WTC11 (cell line): ENCODE measurements around the gene ATF5. TPM values are rescaled to one million over a fixed set of nuclear protein-coding genes. Genes with fewer than 3 reads are reported as not detected.

Experiments
- ATAC-seq: fragments of 200-7000 bp; cut with Tn5 transposase; 2 replicates; pipeline ENCODE4 v1.10.0; 2021; ENCODE audit warnings: mild to moderate bottlenecking, moderate library complexity
- CTCF ChIA-PET: fragments of 300-600 bp; sonication (Branson Sonifier 250); formaldehyde crosslinking; loops from one replicate; lab custom pipeline; 2021; ENCODE audit warnings: antibody characterized with exemption; lab: Charles Lee
- POLR2A ChIA-PET: fragments of 350-600 bp; sonication (Branson Sonifier 250); formaldehyde crosslinking; loops from one replicate; lab custom pipeline; 2021; ENCODE audit warnings: antibody characterized with exemption; lab: Charles Lee
- DNase-seq: peaks from one replicate; pipeline ENCODE4 v3.0.0; 2021; ENCODE audit warnings: low spot score
- H3K27ac Mint-ChIP-seq: 2 replicates; pipeline ENCODE4 v1.8.0; 2021; ENCODE audit warnings: mixed read lengths
- H3K27me3 Mint-ChIP-seq: 2 replicates; pipeline ENCODE4 v1.8.0; 2021; ENCODE audit warnings: low read depth, mild to moderate bottlenecking, moderate library complexity, mixed read lengths
- H3K36me3 Mint-ChIP-seq: 2 replicates; pipeline ENCODE4 v1.8.0; 2021; ENCODE audit warnings: mixed read lengths
- H3K4me1 Mint-ChIP-seq: 2 replicates; pipeline ENCODE4 v1.8.0; 2022; ENCODE audit warnings: mixed read lengths
- H3K4me3 Mint-ChIP-seq: 2 replicates; pipeline ENCODE4 v1.8.0; 2021; ENCODE audit warnings: mild to moderate bottlenecking, moderate library complexity, mixed read lengths
- H3K9me3 Mint-ChIP-seq: 2 replicates; pipeline ENCODE4 v1.8.0; 2021; ENCODE audit warnings: mixed read lengths
- CTCF ChIP-seq: fragments of 200-600 bp; IDR thresholded peaks from 2 replicates; pipeline ENCODE4 v1.8.0; 2022; ENCODE audit warnings: antibody characterized with exemption
- ESRRA ChIP-seq: sonication (generic); formaldehyde crosslinking; IDR thresholded peaks from 2 replicates; pipeline ENCODE4 v1.8.1; 2022; ENCODE audit warnings: mild to moderate bottlenecking, missing genetic modification reagents, borderline replicate concordance
- FOXJ3 ChIP-seq: sonication (generic); formaldehyde crosslinking; IDR thresholded peaks from 2 replicates; pipeline ENCODE4 v1.9.0; 2021; ENCODE audit warnings: missing genetic modification reagents, mild to moderate bottlenecking, borderline replicate concordance
- GRHL2 ChIP-seq: fragments of 250-450 bp; sonication (Bioruptor Pico); IDR thresholded peaks from 2 replicates; pipeline ENCODE4 v1.8.0; 2022; ENCODE audit warnings: mild to moderate bottlenecking, moderate library complexity; ENCODE audit not compliant: insufficient replicate concordance, severe bottlenecking
- GTF2I ChIP-seq: fragments of 250-450 bp; sonication (Bioruptor Pico); conservative IDR thresholded peaks from 2 replicates; pipeline ENCODE4 v1.4.0; 2021; ENCODE audit warnings: mild to moderate bottlenecking
- MYBL2 ChIP-seq: sonication (generic); formaldehyde crosslinking; IDR thresholded peaks from 2 replicates; pipeline ENCODE4 v1.8.1; 2023; ENCODE audit warnings: mild to moderate bottlenecking, moderate library complexity, missing genetic modification reagents
- RELA ChIP-seq: sonication (generic); formaldehyde crosslinking; IDR thresholded peaks from 2 replicates; pipeline ENCODE4 v1.8.1; 2022; ENCODE audit warnings: missing genetic modification reagents, mild to moderate bottlenecking, borderline replicate concordance
- SMAD4 ChIP-seq: sonication (generic); formaldehyde crosslinking; IDR thresholded peaks from 2 replicates; pipeline ENCODE4 v1.8.0; 2022; ENCODE audit warnings: mild to moderate bottlenecking, missing genetic modification reagents
- TP53 ChIP-seq: sonication (generic); formaldehyde crosslinking; IDR thresholded peaks from 2 replicates; pipeline ENCODE4 v1.8.1; 2023; ENCODE audit warnings: mild to moderate bottlenecking, missing genetic modification reagents
- ZNF121 ChIP-seq: sonication (generic); formaldehyde crosslinking; IDR thresholded peaks from 2 replicates; pipeline ENCODE4 v1.8.0; 2023; ENCODE audit warnings: missing genetic modification reagents
- ZNF317 ChIP-seq: sonication (generic); formaldehyde crosslinking; IDR thresholded peaks from 2 replicates; pipeline ENCODE4 v1.8.1; 2023; ENCODE audit warnings: low read depth, mild to moderate bottlenecking, moderate library complexity, missing genetic modification reagents, borderline replicate concordance
- ZNF396 ChIP-seq: fragments of 250-450 bp; sonication (Bioruptor Pico); IDR thresholded peaks from 2 replicates; pipeline ENCODE4 v1.8.0; 2021; ENCODE audit warnings: mild to moderate bottlenecking, moderate library complexity, borderline replicate concordance
- ZNF425 ChIP-seq: fragments of 250-450 bp; sonication (Bioruptor Pico); conservative IDR thresholded peaks from 2 replicates; pipeline ENCODE4 v1.9.0; 2021; ENCODE audit warnings: mild to moderate bottlenecking
- total RNA-seq: library from RNA; stranded (reverse); gene quantifications from 3 replicates; pipeline ENCODE4 v1.2.3, GENCODE V29; 2021
- TF ChIP-seq, protein P1 (sequence below): sonication (generic); formaldehyde crosslinking; IDR thresholded peaks from 2 replicates; pipeline ENCODE4 v1.8.1; 2022; ENCODE audit warnings: low read depth, mild to moderate bottlenecking, moderate library complexity, missing genetic modification reagents, borderline replicate concordance
- TF ChIP-seq, protein P2 (sequence below): sonication (generic); formaldehyde crosslinking; IDR thresholded peaks from 2 replicates; pipeline ENCODE4 v1.8.1; 2023; ENCODE audit warnings: mild to moderate bottlenecking, missing genetic modification reagents, moderate library complexity
- TF ChIP-seq, protein P3 (sequence below): fragments of 250-450 bp; sonication (Bioruptor Pico); IDR thresholded peaks from 2 replicates; pipeline ENCODE4 v1.9.0; 2021; ENCODE audit warnings: mild to moderate bottlenecking
- TF ChIP-seq, protein P4 (sequence below): fragments of 250-450 bp; sonication (Bioruptor Pico); IDR thresholded peaks from 2 replicates; pipeline ENCODE4 v1.9.0; 2021; ENCODE audit warnings: mild to moderate bottlenecking, borderline replicate concordance

Gene ATF5
- total RNA-seq, 1 experiment from 2014 or later = 10.8 TPM

DNA sequence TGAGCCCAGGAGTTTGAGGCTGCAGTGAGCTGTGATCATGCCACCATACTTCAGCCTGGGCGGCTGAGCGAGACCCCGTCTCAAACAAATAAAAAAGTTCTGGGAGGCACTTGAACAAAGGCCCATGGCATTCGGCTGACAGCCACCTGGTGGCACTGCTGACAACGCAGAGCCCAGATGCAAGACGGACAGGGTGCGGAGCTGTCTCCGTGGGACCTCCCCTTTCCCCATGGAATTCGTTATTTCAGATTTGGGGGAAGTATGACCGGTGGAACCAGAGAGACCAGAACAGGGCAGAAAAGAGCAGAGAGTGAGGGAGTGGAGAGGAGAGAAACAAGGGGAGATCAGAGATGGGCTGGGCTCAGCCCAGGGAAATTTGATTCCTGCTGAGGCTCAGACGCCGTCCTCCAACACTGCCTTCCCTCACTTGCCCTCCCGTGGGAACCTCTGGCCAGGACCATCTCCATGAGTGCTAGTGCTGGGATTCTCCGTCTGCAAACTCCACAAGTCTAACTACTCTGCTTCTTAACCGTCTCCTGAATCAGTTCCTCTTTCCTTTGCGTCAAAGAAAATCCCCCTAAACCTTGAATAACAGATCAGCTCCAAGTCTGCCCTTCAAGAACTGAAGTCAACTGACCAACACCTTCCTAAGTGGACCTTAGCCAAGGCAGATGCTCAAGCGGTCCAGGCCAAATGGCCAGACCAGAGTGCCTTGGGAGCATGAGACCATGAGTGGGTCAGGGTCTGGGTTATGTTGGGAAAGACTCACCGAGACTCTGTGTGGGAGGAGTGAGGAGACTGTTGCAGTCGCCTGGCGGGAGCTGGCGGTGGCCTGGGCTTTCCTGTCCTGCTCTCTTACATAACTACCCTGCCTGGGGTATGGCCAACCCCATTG, 11.9 kb upstream of the ATF5 start:
- DNase-seq (peak; percentile 62), ATAC-seq (peak; percentile 60)
- Mint-ChIP-seq H3K27me3 (no peaks in the 10 kb centered on the region), H3K27ac (peak overlapping the region; percentile 92), H3K36me3 (peaks cover 49% of the 10 kb centered on the region), H3K4me1 (peaks cover 25% of the 10 kb centered on the region), H3K4me3 (no peak overlapping the region), H3K9me3 (peaks cover 6% of the 10 kb centered on the region)
- CTCF ChIA-PET = interaction anchor here (0.8 to 2.2 kb wide), 6 partner anchors 12 to 47 kb away, joined by 3 to 8 read pairs (median 4); partner anchors contain the start of genes ATF5 and NUP62
- POLR2A ChIA-PET = interaction anchor here (1.0 to 2.4 kb wide), 3 partner anchors 9 to 13 kb away, joined by 3 to 7 read pairs (median 4); partner anchors contain the start of genes ATF5 and NUP62
- TF ChIP-seq ZNF121 (CRISPR knock-in tag) = peak; percentile 87
- no peak for TF ChIP-seq GRHL2 (CRISPR knock-in tag)
- TF ChIP-seq ZNF396 (CRISPR knock-in tag) = no peak
- no peak for TF ChIP-seq SMAD4
- TF ChIP-seq, protein P1, sequence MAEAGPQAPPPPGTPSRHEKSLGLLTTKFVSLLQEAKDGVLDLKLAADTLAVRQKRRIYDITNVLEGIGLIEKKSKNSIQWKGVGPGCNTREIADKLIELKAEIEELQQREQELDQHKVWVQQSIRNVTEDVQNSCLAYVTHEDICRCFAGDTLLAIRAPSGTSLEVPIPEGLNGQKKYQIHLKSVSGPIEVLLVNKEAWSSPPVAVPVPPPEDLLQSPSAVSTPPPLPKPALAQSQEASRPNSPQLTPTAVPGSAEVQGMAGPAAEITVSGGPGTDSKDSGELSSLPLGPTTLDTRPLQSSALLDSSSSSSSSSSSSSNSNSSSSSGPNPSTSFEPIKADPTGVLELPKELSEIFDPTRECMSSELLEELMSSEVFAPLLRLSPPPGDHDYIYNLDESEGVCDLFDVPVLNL (CRISPR knock-in tag) = no peak
- TF ChIP-seq, protein P2, sequence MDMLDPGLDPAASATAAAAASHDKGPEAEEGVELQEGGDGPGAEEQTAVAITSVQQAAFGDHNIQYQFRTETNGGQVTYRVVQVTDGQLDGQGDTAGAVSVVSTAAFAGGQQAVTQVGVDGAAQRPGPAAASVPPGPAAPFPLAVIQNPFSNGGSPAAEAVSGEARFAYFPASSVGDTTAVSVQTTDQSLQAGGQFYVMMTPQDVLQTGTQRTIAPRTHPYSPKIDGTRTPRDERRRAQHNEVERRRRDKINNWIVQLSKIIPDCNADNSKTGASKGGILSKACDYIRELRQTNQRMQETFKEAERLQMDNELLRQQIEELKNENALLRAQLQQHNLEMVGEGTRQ (CRISPR knock-in tag) = no peak
- no peak for TF ChIP-seq ZNF317 (CRISPR knock-in tag)
- TF ChIP-seq, protein P3, sequence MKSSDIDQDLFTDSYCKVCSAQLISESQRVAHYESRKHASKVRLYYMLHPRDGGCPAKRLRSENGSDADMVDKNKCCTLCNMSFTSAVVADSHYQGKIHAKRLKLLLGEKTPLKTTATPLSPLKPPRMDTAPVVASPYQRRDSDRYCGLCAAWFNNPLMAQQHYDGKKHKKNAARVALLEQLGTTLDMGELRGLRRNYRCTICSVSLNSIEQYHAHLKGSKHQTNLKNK = no peak
- TF ChIP-seq GTF2I (CRISPR knock-in tag) = no peak
- TF ChIP-seq FOXJ3 (CRISPR knock-in tag) = no peak
- no peak for TF ChIP-seq ZNF425 (CRISPR knock-in tag)
- no peak for TF ChIP-seq RELA
- peak; percentile 18; the same call in 1 of the 2 replicates for TF ChIP-seq CTCF
- no peak for TF ChIP-seq TP53 (CRISPR knock-in tag)
- TF ChIP-seq, protein P4, sequence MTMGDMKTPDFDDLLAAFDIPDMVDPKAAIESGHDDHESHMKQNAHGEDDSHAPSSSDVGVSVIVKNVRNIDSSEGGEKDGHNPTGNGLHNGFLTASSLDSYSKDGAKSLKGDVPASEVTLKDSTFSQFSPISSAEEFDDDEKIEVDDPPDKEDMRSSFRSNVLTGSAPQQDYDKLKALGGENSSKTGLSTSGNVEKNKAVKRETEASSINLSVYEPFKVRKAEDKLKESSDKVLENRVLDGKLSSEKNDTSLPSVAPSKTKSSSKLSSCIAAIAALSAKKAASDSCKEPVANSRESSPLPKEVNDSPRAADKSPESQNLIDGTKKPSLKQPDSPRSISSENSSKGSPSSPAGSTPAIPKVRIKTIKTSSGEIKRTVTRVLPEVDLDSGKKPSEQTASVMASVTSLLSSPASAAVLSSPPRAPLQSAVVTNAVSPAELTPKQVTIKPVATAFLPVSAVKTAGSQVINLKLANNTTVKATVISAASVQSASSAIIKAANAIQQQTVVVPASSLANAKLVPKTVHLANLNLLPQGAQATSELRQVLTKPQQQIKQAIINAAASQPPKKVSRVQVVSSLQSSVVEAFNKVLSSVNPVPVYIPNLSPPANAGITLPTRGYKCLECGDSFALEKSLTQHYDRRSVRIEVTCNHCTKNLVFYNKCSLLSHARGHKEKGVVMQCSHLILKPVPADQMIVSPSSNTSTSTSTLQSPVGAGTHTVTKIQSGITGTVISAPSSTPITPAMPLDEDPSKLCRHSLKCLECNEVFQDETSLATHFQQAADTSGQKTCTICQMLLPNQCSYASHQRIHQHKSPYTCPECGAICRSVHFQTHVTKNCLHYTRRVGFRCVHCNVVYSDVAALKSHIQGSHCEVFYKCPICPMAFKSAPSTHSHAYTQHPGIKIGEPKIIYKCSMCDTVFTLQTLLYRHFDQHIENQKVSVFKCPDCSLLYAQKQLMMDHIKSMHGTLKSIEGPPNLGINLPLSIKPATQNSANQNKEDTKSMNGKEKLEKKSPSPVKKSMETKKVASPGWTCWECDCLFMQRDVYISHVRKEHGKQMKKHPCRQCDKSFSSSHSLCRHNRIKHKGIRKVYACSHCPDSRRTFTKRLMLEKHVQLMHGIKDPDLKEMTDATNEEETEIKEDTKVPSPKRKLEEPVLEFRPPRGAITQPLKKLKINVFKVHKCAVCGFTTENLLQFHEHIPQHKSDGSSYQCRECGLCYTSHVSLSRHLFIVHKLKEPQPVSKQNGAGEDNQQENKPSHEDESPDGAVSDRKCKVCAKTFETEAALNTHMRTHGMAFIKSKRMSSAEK (CRISPR knock-in tag) = no peak
- no peak for TF ChIP-seq MYBL2 (CRISPR knock-in tag)
- no peak for TF ChIP-seq ESRRA (CRISPR knock-in tag)
